ENCODE data around the gene SHCBP1L.

GRCh38 chr1:182965096-182965495 lies 12.1 kb upstream of the SHCBP1L start:
- no peak for TF ChIP-seq CTCF (IDR thresholded peaks at IDR 0.05)
- TF ChIP-seq POLR2A (IDR thresholded peaks at IDR 0.05) = no peak
- TF ChIP-seq EP300 (IDR thresholded peaks at IDR 0.05) = no peak

Measured in ovary (tissue), 3 donors.